Stimulated activated CD8-positive, alpha-beta memory T cell treated with anti-CD3 and anti-CD28 coated beads, Interleukin-15, amount 100 ng/mL, for 1 hour (primary cell): ENCODE data around the gene SLC39A11.

Experiments used
- DNase-seq: peaks from one replicate; pipeline ENCODE4 v3.0.0-alpha.2; 2020; ENCODE audit warnings: low read depth

SLC39A11 gene

GRCh38 chr17:72976971-72977770, 115.3 kb downstream of the SLC39A11 start:
- DNase-seq, result no peak

GRCh38 chr17:72975509-72975908, 117.0 kb downstream of the SLC39A11 start:
- DNase-seq, result no peak

- DNase-seq, result no peak
Observed at GRCh38 chr17:72974605-72975232, 117.8 kb downstream of the SLC39A11 start.

GRCh38 chr17:72972263-72972951, 120.1 kb downstream of the SLC39A11 start:
- DNase-seq, result no peak

- no peak for DNase-seq
Observed at GRCh38 chr17:72971226-72971880, 121.1 kb downstream of the SLC39A11 start.

GRCh38 chr17:72970797-72971196, 121.7 kb downstream of the SLC39A11 start:
- no peak for DNase-seq

- no peak for DNase-seq
Observed at GRCh38 chr17:72970246-72970645, 122.2 kb downstream of the SLC39A11 start.

GRCh38 chr17:72969293-72969906, 123.1 kb downstream of the SLC39A11 start:
- DNase-seq, result no peak

- no peak for DNase-seq
Observed at GRCh38 chr17:72968798-72969197, 123.7 kb downstream of the SLC39A11 start.

- no peak for DNase-seq
Observed at GRCh38 chr17:72967977-72968585, 124.4 kb downstream of the SLC39A11 start.

GRCh38 chr17:72967277-72967970, 125.1 kb downstream of the SLC39A11 start:
- DNase-seq, result no peak

- DNase-seq, result no peak
Observed at GRCh38 chr17:72962106-72962505, 130.4 kb downstream of the SLC39A11 start.

GRCh38 chr17:72955391-72956140, 136.9 kb downstream of the SLC39A11 start:
- no peak for DNase-seq

- DNase-seq, result no peak
Observed at GRCh38 chr17:72954579-72954978, 137.9 kb downstream of the SLC39A11 start.

GRCh38 chr17:72953621-72954020, 138.9 kb downstream of the SLC39A11 start:
- DNase-seq, result no peak

- no peak for DNase-seq
Observed at GRCh38 chr17:72952641-72953315, 139.7 kb downstream of the SLC39A11 start.

GRCh38 chr17:72952220-72952619, 140.3 kb downstream of the SLC39A11 start:
- no peak for DNase-seq

- DNase-seq, result no peak
Observed at GRCh38 chr17:72950242-72950931, 142.1 kb downstream of the SLC39A11 start.

- no peak for DNase-seq
Observed at GRCh38 chr17:72948115-72948514, 144.4 kb downstream of the SLC39A11 start.
